ES-I3 (cell line): ENCODE measurements around the gene MTHFD1L.
"Not testable (repeated sequence)": the region's sequence is repeated elsewhere in the genome, so short reads cannot be mapped to it uniquely, and the experiment has no call there.

Source experiments
- H3K36me3 ChIP-seq: 2 replicates; pipeline ENCODE4 v1.6.1; 2013; ENCODE audit warnings: mild to moderate bottlenecking, low read length, control low read depth, moderate library complexity; ENCODE audit not compliant: insufficient read depth
- H3K4me1 ChIP-seq: 2 replicates; pipeline ENCODE4 v1.6.1; 2013; ENCODE audit warnings: mild to moderate bottlenecking, control low read depth, low read length; ENCODE audit not compliant: insufficient read depth
- H3K9ac ChIP-seq: 2 replicates; pipeline ENCODE4 v1.6.1; 2013; ENCODE audit warnings: low read depth, mild to moderate bottlenecking, low read length, moderate library complexity
- H3K9me3 ChIP-seq: 2 replicates; pipeline ENCODE4 v1.6.1; 2013; ENCODE audit warnings: mild to moderate bottlenecking, low read length, moderate library complexity; ENCODE audit not compliant: control insufficient read depth, insufficient read depth

MTHFD1L gene

GRCh38 chr6:150865406-150866146 is at the start of gene MTHFD1L:
MTHFD1L (plus strand) TSS chr6:150865702; CDS start chr6:150865823, 121 bp downstream.
- Histone ChIP-seq H3K9me3 (no peaks in the 10 kb centered on the region), H3K36me3 (no peaks in the 10 kb centered on the region), H3K4me1 (no peaks in the 10 kb centered on the region), H3K9ac (peak within 1 kb of the TSS; percentile 89)

GRCh38 chr6:150816554-150816953 is 48.9 kb upstream of the MTHFD1L start:
- H3K4me1 ChIP-seq, H3K9ac ChIP-seq, H3K9me3 ChIP-seq, H3K36me3 ChIP-seq: not testable (repeated sequence)

- no peaks in the 10 kb centered on the region for H3K9me3 ChIP-seq
- no peaks in the 10 kb centered on the region for H3K4me1 ChIP-seq
- no peak overlapping the region for H3K9ac ChIP-seq
- no peaks in the 10 kb centered on the region for H3K36me3 ChIP-seq
These were observed 42.6 kb upstream of the MTHFD1L start for GRCh38 chr6:150822932-150823331.

GRCh38 chr6:150826788-150827187 is 38.7 kb upstream of the MTHFD1L start:
- 0 out of 2 replicates have a peak, but pooled peaks cover 4% of the 10 kb centered on the region for H3K36me3 ChIP-seq
- no peak overlapping the region for H3K9ac ChIP-seq
- no peaks in the 10 kb centered on the region for H3K9me3 ChIP-seq
- H3K4me1 ChIP-seq = no peaks in the 10 kb centered on the region

GRCh38 chr6:150828107-150828506 is 37.4 kb upstream of the MTHFD1L start:
- H3K9ac ChIP-seq, H3K36me3 ChIP-seq, H3K4me1 ChIP-seq, H3K9me3 ChIP-seq: not testable (repeated sequence)

GRCh38 chr6:150830439-150831165 is 34.9 kb upstream of the MTHFD1L start:
- no peaks in the 10 kb centered on the region for H3K9me3 ChIP-seq
- no peak overlapping the region for H3K9ac ChIP-seq
- H3K36me3 ChIP-seq = 0 out of 2 replicates have a peak, but pooled peaks cover 4% of the 10 kb centered on the region
- no peaks in the 10 kb centered on the region for H3K4me1 ChIP-seq

- Histone ChIP-seq H3K4me1 (no peaks in the 10 kb centered on the region), H3K36me3 (0 out of 2 replicates have a peak, but pooled peaks cover 4% of the 10 kb centered on the region), H3K9me3 (no peaks in the 10 kb centered on the region)
These were observed 33.9 kb upstream of the MTHFD1L start for GRCh38 chr6:150831577-150831976.

GRCh38 chr6:150835620-150836019 is 29.9 kb upstream of the MTHFD1L start:
- 0 out of 2 replicates have a peak, but pooled peaks cover 4% of the 10 kb centered on the region for H3K36me3 ChIP-seq
- H3K4me1 ChIP-seq = no peaks in the 10 kb centered on the region
- H3K9ac ChIP-seq = no peak overlapping the region
- H3K9me3 ChIP-seq = no peaks in the 10 kb centered on the region

More at GRCh38 chr6:150831577-150831976, 33.9 kb upstream of the MTHFD1L start:
- H3K9ac ChIP-seq = no peak overlapping the region

GRCh38 chr6:150840185-150840584 is 25.3 kb upstream of the MTHFD1L start:
- no peak overlapping the region for H3K9ac ChIP-seq
- no peaks in the 10 kb centered on the region for H3K4me1 ChIP-seq
- no peaks in the 10 kb centered on the region for H3K36me3 ChIP-seq
- no peaks in the 10 kb centered on the region for H3K9me3 ChIP-seq

GRCh38 chr6:150841189-150841588 is 24.3 kb upstream of the MTHFD1L start:
- H3K9ac ChIP-seq = no peak overlapping the region
- no peaks in the 10 kb centered on the region for H3K36me3 ChIP-seq
- no peaks in the 10 kb centered on the region for H3K4me1 ChIP-seq
- no peaks in the 10 kb centered on the region for H3K9me3 ChIP-seq

GRCh38 chr6:150841697-150842096 is 23.8 kb upstream of the MTHFD1L start:
- Histone ChIP-seq H3K9me3 (no peaks in the 10 kb centered on the region), H3K9ac (no peak overlapping the region), H3K4me1 (no peaks in the 10 kb centered on the region), H3K36me3 (no peaks in the 10 kb centered on the region)

- Histone ChIP-seq H3K9me3 (no peaks in the 10 kb centered on the region), H3K36me3 (no peaks in the 10 kb centered on the region), H3K9ac (no peak overlapping the region), H3K4me1 (peaks cover 5% of the 10 kb centered on the region; the same call in 1 of the 2 replicates)
These were observed 21.1 kb upstream of the MTHFD1L start for GRCh38 chr6:150844371-150844770.

GRCh38 chr6:150846641-150847040 is 18.9 kb upstream of the MTHFD1L start:
- Histone ChIP-seq H3K36me3 (no peaks in the 10 kb centered on the region), H3K9ac (no peak overlapping the region), H3K9me3 (no peaks in the 10 kb centered on the region), H3K4me1 (peaks cover 5% of the 10 kb centered on the region; the same call in 1 of the 2 replicates)

GRCh38 chr6:150848400-150848799 is 17.1 kb upstream of the MTHFD1L start:
- no peaks in the 10 kb centered on the region for H3K9me3 ChIP-seq
- H3K9ac ChIP-seq = no peak overlapping the region
- peaks cover 5% of the 10 kb centered on the region; the same call in 1 of the 2 replicates for H3K4me1 ChIP-seq
- H3K36me3 ChIP-seq = no peaks in the 10 kb centered on the region

- H3K36me3 ChIP-seq, H3K9me3 ChIP-seq: not testable (repeated sequence)
- peaks cover 14% of the 10 kb centered on the region for H3K4me1 ChIP-seq
- peak overlapping the region; percentile 2; the same call in 1 of the 2 replicates for H3K9ac ChIP-seq
These were observed 11.1 kb upstream of the MTHFD1L start for GRCh38 chr6:150854392-150854791.
